IPS DF 6.9 (cell line): Measurements from ENCODE around the gene TOLLIP.

Source experiments
- DNase-seq: peaks from one replicate; pipeline ENCODE4 v3.0.0-alpha.2; 2013; ENCODE audit warnings: low read depth, low spot score
- H3K27ac ChIP-seq: one replicate; pipeline ENCODE4 v1.5.1; 2013; ENCODE audit warnings: low read length, control low read depth
- H3K27me3 ChIP-seq: 2 replicates; pipeline ENCODE4 v1.6.1; 2013; ENCODE audit warnings: mild to moderate bottlenecking, low read length; ENCODE audit not compliant: control insufficient read depth, insufficient read depth
- H3K36me3 ChIP-seq: 2 replicates; pipeline ENCODE4 v1.6.1; 2013; ENCODE audit warnings: low read length; ENCODE audit not compliant: control insufficient read depth, insufficient read depth
- H3K4me1 ChIP-seq: 2 replicates; pipeline ENCODE4 v1.6.1; 2013; ENCODE audit warnings: low read length; ENCODE audit not compliant: control insufficient read depth, insufficient read depth
- H3K4me3 ChIP-seq: 2 replicates; pipeline ENCODE4 v1.5.1; 2013; ENCODE audit warnings: mild to moderate bottlenecking, low read length
- H3K9me3 ChIP-seq: 2 replicates; pipeline ENCODE4 v1.6.1; 2013; ENCODE audit warnings: low read length, inconsistent platforms; ENCODE audit not compliant: control insufficient read depth, insufficient read depth
- WGBS: extraction: QIAGEN DNeasy Blood & Tissue Kit; methylation state at CpG from one replicate; pipeline ENCODE4 v1.1.7; 2013; ENCODE audit warnings: mixed read lengths, missing lambda C conversion rate; ENCODE audit not compliant: insufficient read length, insufficient coverage; 5-methylcytosine and 5-hydroxymethylcytosine counted together

TOLLIP gene

DNA sequence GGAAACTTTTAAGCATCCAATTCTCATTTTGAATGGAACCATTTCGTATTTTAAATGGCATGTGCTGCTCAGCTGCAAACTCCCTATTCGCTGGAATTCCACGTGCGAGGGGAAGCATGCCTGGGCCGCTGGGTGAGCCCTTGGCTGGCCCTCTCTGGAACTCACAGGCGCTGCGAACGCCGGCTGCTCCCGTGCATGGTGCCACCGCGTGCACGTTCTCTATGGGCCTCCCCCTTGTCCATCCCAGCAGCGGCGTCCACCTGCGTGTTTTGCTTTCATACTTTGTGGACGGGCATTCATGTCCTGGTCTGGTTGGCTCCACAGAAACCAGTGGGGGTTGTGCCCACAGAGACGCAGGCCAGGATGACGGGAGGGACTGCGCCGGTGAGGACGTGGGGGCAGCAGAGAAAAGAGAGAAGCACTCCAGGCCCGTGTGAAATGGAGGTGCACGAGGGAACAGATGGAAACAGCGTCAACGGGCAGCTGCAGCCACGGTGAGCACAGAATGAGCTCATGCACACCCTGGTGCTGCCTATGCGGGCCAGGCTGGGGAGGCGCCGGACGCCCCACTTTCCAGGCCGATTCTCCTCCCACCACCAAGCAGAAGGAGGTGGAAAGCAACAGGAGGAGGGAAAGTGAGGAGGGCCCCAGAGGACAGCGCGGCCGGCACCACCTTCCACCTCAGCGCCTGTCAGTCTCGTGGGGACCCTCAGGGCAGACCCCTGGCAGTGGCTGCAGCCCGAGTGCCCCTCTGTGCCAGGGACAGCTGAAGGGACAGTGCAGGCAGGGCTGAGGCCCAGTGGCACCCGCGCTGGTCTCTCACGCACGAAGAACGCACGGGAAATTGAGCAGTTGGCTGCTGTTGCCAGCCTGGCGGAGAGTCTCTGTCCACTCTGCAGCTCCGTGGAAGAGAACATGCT, 29.1 kb downstream of the TOLLIP start:
- no CpG with 5 or more reads among the region's 46 CpGs for WGBS

DNA sequence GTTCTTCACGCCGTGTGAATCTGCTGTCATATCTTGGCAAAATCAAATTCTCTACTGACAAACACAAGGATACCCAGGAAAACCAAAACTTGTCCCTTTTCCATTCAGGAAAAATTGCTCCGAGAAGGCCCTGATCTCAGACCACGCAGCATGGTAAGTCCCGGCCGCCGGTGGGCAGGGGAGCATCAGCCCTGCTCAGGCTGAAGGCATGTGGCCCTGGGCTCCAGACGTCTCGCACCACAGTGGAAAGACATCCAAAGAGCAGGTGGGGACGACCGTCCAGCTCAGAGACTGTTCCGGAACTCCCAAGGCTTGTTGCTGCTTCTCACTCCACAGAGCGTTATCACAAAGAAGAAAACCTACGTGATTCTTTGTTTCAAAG, 29.8 kb downstream of the TOLLIP start:
- no peak for DNase-seq
- WGBS = no CpG with 5 or more reads among the region's 14 CpGs
- Histone ChIP-seq H3K4me1 (no peaks in the 10 kb centered on the region; the same call in 1 of the 2 replicates), H3K9me3 (no peaks in the 10 kb centered on the region), H3K27ac (no peak overlapping the region), H3K36me3 (peaks cover 11% of the 10 kb centered on the region; the same call in 1 of the 2 replicates), H3K27me3 (no peaks in the 10 kb centered on the region), H3K4me3 (no peak overlapping the region)

More for the DNA sequence above, 29.1 kb downstream of the TOLLIP start:
- H3K27ac ChIP-seq = no peak overlapping the region
- no peaks in the 10 kb centered on the region for H3K9me3 ChIP-seq
- H3K27me3 ChIP-seq = no peaks in the 10 kb centered on the region
- H3K4me1 ChIP-seq = no peaks in the 10 kb centered on the region; the same call in 1 of the 2 replicates
- H3K4me3 ChIP-seq = no peak overlapping the region
- peaks cover 14% of the 10 kb centered on the region for H3K36me3 ChIP-seq
- no peak for DNase-seq

DNA sequence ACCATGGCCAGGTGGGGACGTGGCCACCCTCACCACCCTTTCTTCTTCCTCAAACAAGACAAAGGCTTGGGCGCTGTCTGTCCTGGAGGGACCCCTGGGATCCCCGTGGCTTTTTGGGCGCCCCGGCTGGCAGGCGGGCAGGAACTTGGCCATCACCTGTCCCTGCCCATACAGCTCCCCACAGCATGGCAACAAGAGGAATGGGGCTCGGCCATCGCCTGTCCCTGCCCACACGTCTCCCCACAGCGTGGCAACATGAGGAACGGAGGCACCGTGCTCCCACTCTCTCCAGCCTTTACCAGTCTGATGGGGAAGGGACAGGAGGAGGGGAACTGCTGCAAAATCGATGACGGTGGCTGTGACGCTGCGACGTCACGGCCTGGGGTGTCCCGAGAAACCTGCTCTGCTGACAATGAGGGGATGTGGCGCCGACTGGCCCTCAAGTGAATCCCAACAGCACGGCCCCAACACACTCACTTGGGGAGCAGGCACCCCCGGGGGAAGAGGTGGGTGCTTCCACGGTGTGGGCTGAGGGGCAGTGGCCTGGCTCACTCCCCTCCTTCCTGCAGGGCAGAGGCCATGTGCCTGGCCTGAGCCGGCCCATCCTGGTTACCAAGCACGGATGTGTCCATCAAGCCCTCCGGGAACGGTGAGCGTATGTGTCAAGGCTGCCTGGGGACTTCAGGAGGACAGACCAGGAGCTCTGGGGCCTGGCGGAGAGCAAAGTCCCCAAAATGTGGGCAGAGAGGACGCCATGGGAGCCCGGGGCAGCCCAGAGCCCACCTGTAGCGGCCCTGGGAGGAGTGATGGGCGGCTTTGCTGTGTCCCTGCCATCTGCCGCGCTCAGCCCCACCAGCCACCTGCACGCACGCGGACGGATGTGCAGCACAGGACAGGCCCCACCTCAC, 30.4 kb downstream of the TOLLIP start:
- no peak overlapping the region for H3K4me3 ChIP-seq
- DNase-seq = no peak
- no peaks in the 10 kb centered on the region for H3K27me3 ChIP-seq
- no peak overlapping the region for H3K27ac ChIP-seq
- no peaks in the 10 kb centered on the region for H3K9me3 ChIP-seq
- H3K4me1 ChIP-seq = no peaks in the 10 kb centered on the region; the same call in 1 of the 2 replicates
- H3K36me3 ChIP-seq = peaks cover 11% of the 10 kb centered on the region; the same call in 1 of the 2 replicates
- WGBS = no CpG with 5 or more reads among the region's 40 CpGs

DNA sequence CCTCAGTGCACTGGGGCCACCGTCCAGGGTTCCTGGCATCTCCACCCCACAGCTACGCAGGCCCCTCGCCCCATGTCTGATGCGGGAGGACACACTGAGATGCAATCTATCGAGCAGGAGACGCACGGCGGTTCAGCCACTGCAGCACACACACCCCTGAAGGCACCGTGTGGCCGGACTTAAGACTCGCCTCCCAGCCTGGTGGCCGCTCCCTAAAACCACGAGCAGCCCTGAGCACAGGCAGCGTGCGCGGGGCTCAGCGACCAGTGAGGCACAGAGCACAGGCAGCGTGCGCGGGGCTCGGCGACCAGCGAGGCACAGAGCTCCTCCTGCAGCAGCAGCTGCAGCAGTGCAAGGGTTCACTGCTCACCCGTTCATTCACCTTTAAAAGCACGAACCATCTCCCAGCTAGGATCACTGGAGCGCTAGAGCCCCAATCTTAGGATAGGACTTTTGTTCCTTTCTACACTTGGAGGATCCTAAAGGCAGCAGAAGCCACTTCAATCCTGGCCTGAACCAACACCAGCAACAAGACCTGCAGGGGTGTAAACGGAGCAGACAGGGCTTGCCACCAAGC, 31.4 kb downstream of the TOLLIP start:
- no peaks in the 10 kb centered on the region for H3K9me3 ChIP-seq
- DNase-seq = no peak
- H3K27me3 ChIP-seq = no peaks in the 10 kb centered on the region
- H3K4me1 ChIP-seq = no peaks in the 10 kb centered on the region; the same call in 1 of the 2 replicates
- H3K36me3 ChIP-seq = peaks cover 10% of the 10 kb centered on the region; the same call in 1 of the 2 replicates
- no CpG with 5 or more reads among the region's 27 CpGs for WGBS
- H3K27ac ChIP-seq = no peak overlapping the region
- no peak overlapping the region for H3K4me3 ChIP-seq

DNA sequence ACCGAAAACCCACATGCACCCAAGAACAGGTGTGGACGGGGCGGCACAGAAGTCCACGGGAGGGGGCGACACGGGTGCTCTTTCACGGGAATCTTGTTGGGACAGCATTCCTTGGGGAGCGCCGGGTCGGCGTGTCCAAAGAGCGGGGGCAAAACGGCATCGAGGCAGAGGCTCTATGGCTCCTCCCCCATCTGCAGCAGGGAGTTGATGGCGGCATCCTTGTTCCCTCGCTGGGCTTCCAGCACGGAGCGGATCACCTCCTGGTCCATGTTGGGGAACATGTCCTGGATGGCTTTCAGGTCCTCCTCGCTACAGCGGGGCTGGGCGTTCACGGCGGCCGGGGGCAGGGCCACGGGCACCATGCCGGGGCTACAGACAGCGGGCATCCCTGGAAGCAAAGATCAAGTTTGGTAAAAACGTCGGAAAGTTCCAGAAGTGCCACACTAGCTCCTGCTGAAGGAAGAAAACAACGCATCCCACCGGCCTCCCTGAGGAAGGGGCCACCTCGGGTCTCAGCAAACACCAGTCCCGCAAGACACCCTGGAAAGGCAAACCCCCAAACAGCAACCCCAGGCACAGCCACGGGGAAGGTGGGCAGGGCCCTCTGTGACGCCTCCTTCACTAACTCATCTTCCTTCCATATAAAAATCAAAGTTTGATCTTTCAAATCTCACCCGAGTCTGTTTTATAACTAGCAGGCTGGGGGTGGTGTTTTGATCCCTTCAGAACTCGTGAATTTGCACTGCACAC, 32.4 kb downstream of the TOLLIP start:
- H3K27me3 ChIP-seq = no peaks in the 10 kb centered on the region
- H3K4me3 ChIP-seq = no peak overlapping the region
- DNase-seq = no peak
- H3K9me3 ChIP-seq = no peaks in the 10 kb centered on the region
- H3K36me3 ChIP-seq = peaks cover 8% of the 10 kb centered on the region; the same call in 1 of the 2 replicates
- no CpG with 5 or more reads among the region's 37 CpGs for WGBS
- no peaks in the 10 kb centered on the region; the same call in 1 of the 2 replicates for H3K4me1 ChIP-seq
- H3K27ac ChIP-seq = no peak overlapping the region

DNA sequence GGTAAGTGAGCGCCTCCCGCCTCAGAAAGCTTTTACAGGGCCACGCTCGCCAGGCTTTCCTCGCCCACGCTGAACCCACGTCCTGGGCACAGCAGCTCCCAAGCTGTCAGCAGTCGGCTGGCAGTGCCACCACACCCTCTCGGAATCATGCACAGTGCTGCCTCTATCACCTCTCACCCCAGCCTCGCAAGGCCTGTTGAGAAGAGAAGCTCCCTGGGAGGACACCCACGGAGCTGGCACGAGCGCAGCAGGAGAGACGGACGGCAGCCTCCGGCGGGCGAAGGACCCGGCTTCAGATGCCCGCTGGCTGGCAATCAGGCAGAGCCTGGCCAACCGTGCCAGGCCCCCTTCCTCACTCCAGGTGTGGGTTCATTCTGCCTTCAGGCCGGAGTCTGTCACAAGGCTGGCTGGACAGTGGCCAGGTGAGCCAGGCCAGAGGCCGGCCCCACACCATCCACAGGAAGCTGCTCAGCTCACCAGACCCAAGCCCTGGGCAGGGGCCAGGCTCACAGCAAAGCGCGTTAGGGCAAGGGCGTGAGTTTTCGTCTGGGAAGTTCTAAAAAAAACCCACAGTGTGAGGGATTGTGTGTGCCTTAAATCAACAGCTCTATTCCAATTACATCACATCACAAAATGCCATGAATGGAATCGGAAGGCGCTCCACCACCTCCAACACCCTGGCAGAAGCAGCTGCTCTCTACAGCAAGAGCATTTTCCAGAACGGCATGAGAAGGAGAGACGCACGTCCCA, 33.2 kb downstream of the TOLLIP start:
- Histone ChIP-seq H3K27me3 (no peaks in the 10 kb centered on the region), H3K4me3 (no peak overlapping the region), H3K27ac (no peak overlapping the region), H3K4me1 (no peaks in the 10 kb centered on the region), H3K9me3 (no peaks in the 10 kb centered on the region), H3K36me3 (peaks cover 8% of the 10 kb centered on the region; the same call in 1 of the 2 replicates)
- WGBS = no CpG with 5 or more reads among the region's 32 CpGs
- DNase-seq = no peak

DNA sequence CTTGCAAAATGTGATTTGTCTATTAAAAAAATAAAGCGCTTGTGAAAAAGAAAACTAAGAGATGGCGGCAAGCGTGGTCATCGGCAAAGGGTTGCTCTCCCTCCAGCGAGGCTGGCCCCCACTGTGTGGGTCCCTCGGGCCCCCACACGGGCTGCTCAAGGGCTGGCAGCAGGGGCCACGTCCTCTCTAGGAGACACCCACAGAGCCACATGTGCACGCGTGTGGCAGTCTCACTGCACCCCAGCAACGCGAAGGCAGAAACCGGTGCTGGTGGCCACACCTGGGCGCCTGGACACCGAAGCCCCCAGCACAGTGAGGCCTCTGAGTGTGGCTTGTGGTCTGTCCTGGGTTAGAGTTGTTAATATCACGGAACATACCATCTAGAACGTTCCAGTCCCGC, 34.4 kb downstream of the TOLLIP start:
- Histone ChIP-seq H3K4me3 (no peak overlapping the region), H3K36me3 (peaks cover 5% of the 10 kb centered on the region; the same call in 1 of the 2 replicates), H3K27me3 (no peaks in the 10 kb centered on the region), H3K4me1 (no peaks in the 10 kb centered on the region; the same call in 1 of the 2 replicates), H3K27ac (no peak overlapping the region), H3K9me3 (no peaks in the 10 kb centered on the region)
- no CpG with 5 or more reads among the region's 18 CpGs for WGBS
- DNase-seq = no peak

DNA sequence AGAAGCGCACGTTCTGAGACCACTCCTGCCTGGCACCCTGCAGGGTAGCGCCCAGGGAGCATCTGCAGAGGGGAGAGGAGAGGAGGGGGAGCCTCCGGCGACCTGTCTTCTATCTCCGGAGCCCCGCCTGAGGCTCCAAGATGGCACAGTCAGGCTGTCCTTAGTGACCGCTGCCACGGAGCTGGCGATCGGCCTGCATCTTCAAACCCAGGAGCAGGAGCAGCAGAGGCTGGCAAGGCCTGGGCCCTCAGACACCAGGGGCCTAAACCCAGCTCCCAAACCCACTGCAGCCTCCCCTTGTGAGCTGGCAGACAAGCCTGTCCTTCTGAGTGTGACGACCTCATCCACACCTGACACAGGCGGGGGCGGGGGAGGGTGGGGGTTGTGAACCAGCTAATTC, 34.9 kb downstream of the TOLLIP start:
- no peaks in the 10 kb centered on the region; the same call in 1 of the 2 replicates for H3K4me1 ChIP-seq
- no peak for DNase-seq
- H3K9me3 ChIP-seq = no peaks in the 10 kb centered on the region
- no CpG with 5 or more reads among the region's 14 CpGs for WGBS
- H3K36me3 ChIP-seq = peaks cover 5% of the 10 kb centered on the region; the same call in 1 of the 2 replicates
- H3K4me3 ChIP-seq = no peak overlapping the region
- no peaks in the 10 kb centered on the region for H3K27me3 ChIP-seq
- no peak overlapping the region for H3K27ac ChIP-seq

DNA sequence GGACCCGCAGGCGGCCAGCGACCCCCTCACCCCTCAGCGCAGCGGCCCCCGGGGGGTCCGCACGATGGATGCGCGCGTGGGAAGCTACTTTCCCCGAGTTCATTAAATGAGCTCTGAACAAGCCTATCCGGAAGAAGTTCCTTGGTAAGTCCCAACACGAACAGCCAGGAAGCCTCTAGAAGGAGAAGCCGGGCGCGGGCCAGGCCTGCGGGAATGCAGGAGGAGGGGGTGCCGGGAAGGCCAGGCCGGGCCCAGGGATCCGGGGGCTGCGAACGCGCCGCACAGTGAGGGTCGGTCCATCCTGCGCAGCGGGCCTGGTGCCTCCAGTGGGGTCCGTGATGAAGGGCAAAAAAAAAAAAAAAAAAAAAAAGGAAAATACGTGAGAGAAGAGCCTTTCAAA, 36.9 kb downstream of the TOLLIP start:
- Histone ChIP-seq H3K36me3 (peaks cover 5% of the 10 kb centered on the region; the same call in 1 of the 2 replicates), H3K4me3 (no peak overlapping the region), H3K9me3 (no peaks in the 10 kb centered on the region), H3K4me1 (no peaks in the 10 kb centered on the region; the same call in 1 of the 2 replicates), H3K27me3 (no peaks in the 10 kb centered on the region), H3K27ac (no peak overlapping the region)
- no peak for DNase-seq
- WGBS = no CpG with 5 or more reads among the region's 30 CpGs
